ENCODE results near the gene VPS11.

VPS11 gene

GRCh38 chr11:119087747-119088241 lies 20.2 kb downstream of the VPS11 start:
- Histone ChIP-seq H3K4me1 (ENCODE audit: control insufficient read depth, insufficient read depth, low read length) (peaks cover 19% of the 10 kb centered on the region), H3K36me3 (ENCODE audit: control insufficient read depth, insufficient read depth, low read length) (no peaks in the 10 kb centered on the region), H3K9ac (ENCODE audit: low read length) (no peak overlapping the region), H3K4me3 (ENCODE audit: low read length) (no peak overlapping the region), H3K27me3 (ENCODE audit: control insufficient read depth, insufficient read depth, low read length) (no peaks in the 10 kb centered on the region), H3K9me3 (ENCODE audit: control insufficient read depth, low read length) (no peaks in the 10 kb centered on the region)

- H3K27me3 ChIP-seq (ENCODE audit: control insufficient read depth, insufficient read depth, low read length): no peaks in the 10 kb centered on the region
- H3K36me3 ChIP-seq (ENCODE audit: control insufficient read depth, insufficient read depth, low read length): no peaks in the 10 kb centered on the region
- H3K4me3 ChIP-seq (ENCODE audit: low read length): no peak overlapping the region
- H3K4me1 ChIP-seq (ENCODE audit: control insufficient read depth, insufficient read depth, low read length): peaks cover 26% of the 10 kb centered on the region
- no peak overlapping the region for H3K9ac ChIP-seq (ENCODE audit: low read length)
- no peaks in the 10 kb centered on the region for H3K9me3 ChIP-seq (ENCODE audit: control insufficient read depth, low read length)
Observed at GRCh38 chr11:119088406-119088805, 20.8 kb downstream of the VPS11 start.

DNA sequence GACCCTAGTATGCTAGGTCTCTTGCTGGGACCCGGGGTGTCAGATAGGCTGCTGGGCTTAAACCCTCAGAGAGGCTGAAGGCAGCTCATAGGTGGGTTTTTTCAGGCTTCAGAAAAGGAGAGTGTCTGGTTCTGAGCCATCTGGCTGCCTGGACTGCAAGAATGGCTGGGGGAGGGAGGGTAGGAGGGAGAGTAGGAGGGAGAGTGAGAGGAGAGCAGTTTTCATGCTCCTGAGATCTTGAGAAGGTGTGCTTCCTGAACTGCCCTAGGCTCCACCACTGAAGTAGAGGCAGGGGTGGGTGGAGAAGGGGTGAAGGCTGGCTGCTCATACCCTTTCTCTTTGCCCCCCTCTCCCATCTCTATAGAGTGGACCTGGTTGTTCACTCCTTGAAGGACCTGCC lies 21.7 kb downstream of the VPS11 start:
- Histone ChIP-seq H3K9me3 (ENCODE audit: control insufficient read depth, low read length) (no peaks in the 10 kb centered on the region), H3K27me3 (ENCODE audit: control insufficient read depth, insufficient read depth, low read length) (no peaks in the 10 kb centered on the region), H3K4me3 (ENCODE audit: low read length) (no peak overlapping the region), H3K4me1 (ENCODE audit: control insufficient read depth, insufficient read depth, low read length) (peaks cover 31% of the 10 kb centered on the region), H3K36me3 (ENCODE audit: control insufficient read depth, insufficient read depth, low read length) (no peaks in the 10 kb centered on the region), H3K9ac (ENCODE audit: low read length) (no peak overlapping the region)

DNA sequence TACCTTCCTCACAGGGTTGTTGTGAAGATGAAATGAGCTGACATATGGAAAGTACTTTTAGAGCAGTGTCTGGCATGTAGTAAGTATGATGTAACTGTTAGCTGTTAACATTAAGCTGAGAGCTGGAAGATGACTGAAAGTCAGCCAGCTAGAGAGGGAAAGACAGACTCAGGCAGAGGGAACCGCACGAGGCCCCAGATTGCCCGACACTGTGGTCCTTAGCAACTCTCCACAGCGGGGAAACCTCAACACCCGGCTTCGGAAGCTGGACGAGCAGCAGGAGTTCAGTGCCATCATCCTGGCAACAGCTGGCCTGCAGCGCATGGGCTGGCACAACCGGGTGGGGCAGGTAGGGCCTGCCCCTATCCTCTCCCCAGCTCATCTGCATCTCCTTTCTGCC lies 23.6 kb downstream of the VPS11 start:
- Histone ChIP-seq H3K9ac (ENCODE audit: low read length) (no peak overlapping the region), H3K4me3 (ENCODE audit: low read length) (no peak overlapping the region), H3K9me3 (ENCODE audit: control insufficient read depth, low read length) (no peaks in the 10 kb centered on the region)

GRCh38 chr11:119091966-119092879 lies 24.6 kb downstream of the VPS11 start:
- Histone ChIP-seq H3K36me3 (ENCODE audit: control insufficient read depth, insufficient read depth, low read length) (no peaks in the 10 kb centered on the region), H3K4me1 (ENCODE audit: control insufficient read depth, insufficient read depth, low read length) (peaks cover 19% of the 10 kb centered on the region), H3K4me3 (ENCODE audit: low read length) (no peak overlapping the region), H3K9ac (ENCODE audit: low read length) (peak overlapping the region; percentile 70), H3K27me3 (ENCODE audit: control insufficient read depth, insufficient read depth, low read length) (no peaks in the 10 kb centered on the region), H3K9me3 (ENCODE audit: control insufficient read depth, low read length) (no peaks in the 10 kb centered on the region)

More for the DNA sequence above, 23.6 kb downstream of the VPS11 start:
- no peaks in the 10 kb centered on the region for H3K36me3 ChIP-seq (ENCODE audit: control insufficient read depth, insufficient read depth, low read length)
- H3K4me1 ChIP-seq (ENCODE audit: control insufficient read depth, insufficient read depth, low read length): peaks cover 19% of the 10 kb centered on the region
- no peaks in the 10 kb centered on the region for H3K27me3 ChIP-seq (ENCODE audit: control insufficient read depth, insufficient read depth, low read length)

GRCh38 chr11:119092880-119093842 lies 25.5 kb downstream of the VPS11 start:
- H3K36me3 ChIP-seq (ENCODE audit: control insufficient read depth, insufficient read depth, low read length): peaks cover 6% of the 10 kb centered on the region
- H3K4me3 ChIP-seq (ENCODE audit: low read length): peak overlapping the region; percentile 34
- no peaks in the 10 kb centered on the region for H3K27me3 ChIP-seq (ENCODE audit: control insufficient read depth, insufficient read depth, low read length)
- H3K9me3 ChIP-seq (ENCODE audit: control insufficient read depth, low read length): no peaks in the 10 kb centered on the region
- H3K4me1 ChIP-seq (ENCODE audit: control insufficient read depth, insufficient read depth, low read length): peaks cover 19% of the 10 kb centered on the region
- peak overlapping the region; percentile 70 for H3K9ac ChIP-seq (ENCODE audit: low read length)

GRCh38 chr11:119093942-119094815 lies 26.6 kb downstream of the VPS11 start:
- Histone ChIP-seq H3K9ac (ENCODE audit: low read length) (peak overlapping the region; percentile 70), H3K4me1 (ENCODE audit: control insufficient read depth, insufficient read depth, low read length) (peaks cover 19% of the 10 kb centered on the region), H3K36me3 (ENCODE audit: control insufficient read depth, insufficient read depth, low read length) (peaks cover 6% of the 10 kb centered on the region), H3K27me3 (ENCODE audit: control insufficient read depth, insufficient read depth, low read length) (no peaks in the 10 kb centered on the region), H3K9me3 (ENCODE audit: control insufficient read depth, low read length) (no peaks in the 10 kb centered on the region), H3K4me3 (ENCODE audit: low read length) (peak overlapping the region; percentile 34)

GRCh38 chr11:119094816-119095065 lies 27.1 kb downstream of the VPS11 start:
- Histone ChIP-seq H3K9ac (ENCODE audit: low read length) (peak overlapping the region; percentile 70), H3K4me1 (ENCODE audit: control insufficient read depth, insufficient read depth, low read length) (peaks cover 19% of the 10 kb centered on the region)

GRCh38 chr11:119095066-119095880 lies 27.7 kb downstream of the VPS11 start:
- Histone ChIP-seq H3K4me3 (ENCODE audit: low read length) (peak overlapping the region; percentile 81), H3K4me1 (ENCODE audit: control insufficient read depth, insufficient read depth, low read length) (peaks cover 19% of the 10 kb centered on the region), H3K9ac (ENCODE audit: low read length) (peak overlapping the region; percentile 70), H3K27me3 (ENCODE audit: control insufficient read depth, insufficient read depth, low read length) (no peaks in the 10 kb centered on the region), H3K9me3 (ENCODE audit: control insufficient read depth, low read length) (no peaks in the 10 kb centered on the region), H3K36me3 (ENCODE audit: control insufficient read depth, insufficient read depth, low read length) (peaks cover 6% of the 10 kb centered on the region)

More at GRCh38 chr11:119094816-119095065, 27.1 kb downstream of the VPS11 start:
- H3K9me3 ChIP-seq (ENCODE audit: control insufficient read depth, low read length): no peaks in the 10 kb centered on the region
- H3K36me3 ChIP-seq (ENCODE audit: control insufficient read depth, insufficient read depth, low read length): peaks cover 6% of the 10 kb centered on the region
- H3K4me3 ChIP-seq (ENCODE audit: low read length): peak overlapping the region; percentile 81
- no peaks in the 10 kb centered on the region for H3K27me3 ChIP-seq (ENCODE audit: control insufficient read depth, insufficient read depth, low read length)

- Histone ChIP-seq H3K4me1 (ENCODE audit: control insufficient read depth, insufficient read depth, low read length) (peaks cover 19% of the 10 kb centered on the region), H3K9me3 (ENCODE audit: control insufficient read depth, low read length) (no peaks in the 10 kb centered on the region), H3K4me3 (ENCODE audit: low read length) (no peak overlapping the region), H3K27me3 (ENCODE audit: control insufficient read depth, insufficient read depth, low read length) (no peaks in the 10 kb centered on the region), H3K9ac (ENCODE audit: low read length) (no peak overlapping the region), H3K36me3 (ENCODE audit: control insufficient read depth, insufficient read depth, low read length) (peaks cover 6% of the 10 kb centered on the region)
Observed at GRCh38 chr11:119099711-119100110, 32.1 kb downstream of the VPS11 start.

Measured in mucosa of stomach (tissue), 1 donor.